Measurements from ENCODE around the gene EXOSC9. TPM values are rescaled to one million over a fixed set of nuclear protein-coding genes. Genes with fewer than 3 reads are reported as not detected.

The EXOSC9 gene
- total RNA-seq, 2 donors from 2014 or later, result 10.6 to 14.2 TPM

GRCh38 chr4:121811122-121811521 is 10.0 kb downstream of the EXOSC9 start:
- Histone ChIP-seq H3K4me3 (no peak overlapping the region), H3K27ac (no peak overlapping the region), H3K36me3 (replicated peaks in 1 of 2; ENCODE audit: insufficient read depth in 1 of 2, low read depth in 2 of 2) (peaks cover 0 to 19% of the 10 kb centered on the region in 2 donors), H3K9me3 (no peaks in the 10 kb centered on the region), H3K4me1 (no peaks in the 10 kb centered on the region), H3K27me3 (no peaks in the 10 kb centered on the region)
- DNase-seq (no peak), ATAC-seq (no peak)
- TF ChIP-seq, protein P1, sequence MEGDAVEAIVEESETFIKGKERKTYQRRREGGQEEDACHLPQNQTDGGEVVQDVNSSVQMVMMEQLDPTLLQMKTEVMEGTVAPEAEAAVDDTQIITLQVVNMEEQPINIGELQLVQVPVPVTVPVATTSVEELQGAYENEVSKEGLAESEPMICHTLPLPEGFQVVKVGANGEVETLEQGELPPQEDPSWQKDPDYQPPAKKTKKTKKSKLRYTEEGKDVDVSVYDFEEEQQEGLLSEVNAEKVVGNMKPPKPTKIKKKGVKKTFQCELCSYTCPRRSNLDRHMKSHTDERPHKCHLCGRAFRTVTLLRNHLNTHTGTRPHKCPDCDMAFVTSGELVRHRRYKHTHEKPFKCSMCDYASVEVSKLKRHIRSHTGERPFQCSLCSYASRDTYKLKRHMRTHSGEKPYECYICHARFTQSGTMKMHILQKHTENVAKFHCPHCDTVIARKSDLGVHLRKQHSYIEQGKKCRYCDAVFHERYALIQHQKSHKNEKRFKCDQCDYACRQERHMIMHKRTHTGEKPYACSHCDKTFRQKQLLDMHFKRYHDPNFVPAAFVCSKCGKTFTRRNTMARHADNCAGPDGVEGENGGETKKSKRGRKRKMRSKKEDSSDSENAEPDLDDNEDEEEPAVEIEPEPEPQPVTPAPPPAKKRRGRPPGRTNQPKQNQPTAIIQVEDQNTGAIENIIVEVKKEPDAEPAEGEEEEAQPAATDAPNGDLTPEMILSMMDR (IDR thresholded peaks at IDR 0.05), result no peak
- TF ChIP-seq POLR2A (IDR thresholded peaks at IDR 0.05), result no peak
- intact Hi-C loops (cut with DNase I), result no loop called here

DNA sequence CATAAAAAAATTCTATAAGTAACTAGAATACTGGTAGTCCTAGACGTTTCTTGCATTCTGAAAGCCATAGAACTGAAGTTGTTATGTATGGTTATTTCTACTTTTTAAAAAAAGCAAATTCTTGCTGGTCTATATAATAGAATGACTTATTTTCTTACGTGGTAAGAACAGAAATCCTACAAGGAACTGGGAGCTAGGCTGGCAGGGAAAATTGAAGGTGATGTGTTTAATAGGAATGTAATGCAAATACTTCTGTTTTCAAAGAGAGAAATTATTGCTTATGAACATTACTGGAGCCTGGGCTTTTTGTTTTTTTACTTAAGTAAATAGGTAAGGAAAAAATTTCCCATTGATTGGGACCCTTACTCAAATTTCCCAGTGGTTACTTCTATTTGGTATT is 13.6 kb downstream of the EXOSC9 start:
- 90 to 91% methylated on average over 2 of the region's 2 CpGs for WGBS, 2 donors
- H3K36me3 ChIP-seq (replicated peaks in 1 of 2; ENCODE audit: insufficient read depth in 1 of 2, low read depth in 2 of 2), result peaks cover 0 to 22% of the 10 kb centered on the region in 2 donors

DNA sequence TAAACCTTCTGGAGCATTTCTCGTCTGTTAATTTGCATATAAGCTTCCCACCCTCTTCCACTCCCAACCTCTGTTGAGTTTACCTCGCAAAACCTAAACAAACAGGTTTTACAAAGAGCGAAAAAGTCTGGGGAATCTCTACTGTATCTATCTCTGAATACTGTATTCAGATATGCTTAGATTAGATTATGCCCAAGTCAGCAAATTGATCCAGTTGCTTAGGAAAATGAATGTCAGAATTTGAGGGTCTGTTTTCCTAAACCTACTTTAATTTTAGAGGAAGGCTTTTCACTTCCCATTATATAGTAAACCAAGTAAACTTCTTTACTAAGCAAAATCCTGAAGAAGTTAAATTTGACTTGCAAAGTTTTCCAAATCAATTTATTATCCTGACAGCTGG is 15.9 kb downstream of the EXOSC9 start:
- Histone ChIP-seq H3K4me1 (no peaks in the 10 kb centered on the region), H3K27ac (no peak overlapping the region), H3K9me3 (no peaks in the 10 kb centered on the region), H3K36me3 (replicated peaks in 1 of 2; ENCODE audit: insufficient read depth in 1 of 2, low read depth in 2 of 2) (peaks cover 0 to 18% of the 10 kb centered on the region in 2 donors), H3K27me3 (no peaks in the 10 kb centered on the region), H3K4me3 (no peak overlapping the region)
- ATAC-seq (no peak), DNase-seq (no peak)
- TF ChIP-seq, protein P1 (IDR thresholded peaks at IDR 0.05), result no peak
- no peak for TF ChIP-seq POLR2A (IDR thresholded peaks at IDR 0.05)
- 67 to 81% methylated on average over 3 of the region's 3 CpGs for WGBS, 2 donors
- intact Hi-C loops (cut with DNase I), result no loop called here

More for the DNA sequence above, 13.6 kb downstream of the EXOSC9 start:
- DNase-seq (no peak), ATAC-seq (no peak)
- H3K4me3 ChIP-seq, result no peak overlapping the region
- H3K4me1 ChIP-seq, result no peaks in the 10 kb centered on the region
- H3K27ac ChIP-seq, result no peak overlapping the region
- intact Hi-C loops (cut with DNase I), result no loop called here
- no peaks in the 10 kb centered on the region for H3K27me3 ChIP-seq
- TF ChIP-seq, protein P1 (IDR thresholded peaks at IDR 0.05), result no peak
- TF ChIP-seq POLR2A (IDR thresholded peaks at IDR 0.05), result no peak
- H3K9me3 ChIP-seq, result no peaks in the 10 kb centered on the region

DNA sequence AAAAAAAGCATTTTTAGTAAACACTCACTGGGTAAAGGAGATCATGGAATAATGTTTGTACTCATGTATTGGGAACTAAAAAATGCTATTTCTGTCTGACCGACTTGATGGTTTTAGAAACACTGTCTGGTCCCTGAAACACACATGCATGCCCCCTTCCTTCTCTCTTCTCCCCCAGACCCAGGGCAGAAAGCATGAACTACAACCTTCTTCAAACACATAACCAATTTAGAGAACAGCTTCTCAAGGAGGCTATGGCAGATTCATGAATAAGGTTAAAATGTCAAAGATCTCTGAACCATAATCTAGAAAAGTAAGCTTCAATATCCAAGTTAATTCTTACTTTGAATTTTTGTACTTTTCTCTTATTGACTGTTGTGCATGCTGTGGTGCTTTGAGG is 16.6 kb downstream of the EXOSC9 start:
- Histone ChIP-seq H3K4me3 (no peak overlapping the region), H3K4me1 (peaks cover under 1% of the 10 kb centered on the region), H3K36me3 (replicated peaks in 1 of 2; ENCODE audit: insufficient read depth in 1 of 2, low read depth in 2 of 2) (peaks cover 0 to 15% of the 10 kb centered on the region in 2 donors), H3K27ac (no peak overlapping the region), H3K27me3 (no peaks in the 10 kb centered on the region), H3K9me3 (no peaks in the 10 kb centered on the region)
- 65 to 95% methylated on average over 1 of the region's 1 CpG for WGBS, 2 donors
- TF ChIP-seq POLR2A (IDR thresholded peaks at IDR 0.05), result no peak
- TF ChIP-seq, protein P1 (IDR thresholded peaks at IDR 0.05), result no peak
- ATAC-seq, result no peak
- DNase-seq, result no peak
- intact Hi-C loops (cut with DNase I), result no loop called here

- TF ChIP-seq, protein P1 (IDR thresholded peaks at IDR 0.05), result no peak
- TF ChIP-seq POLR2A (IDR thresholded peaks at IDR 0.05), result no peak
- no peaks in the 10 kb centered on the region for H3K27me3 ChIP-seq
- H3K4me3 ChIP-seq, result no peak overlapping the region
- H3K9me3 ChIP-seq, result no peaks in the 10 kb centered on the region
- DNase-seq (no peak), ATAC-seq (no peak)
- intact Hi-C loops (cut with DNase I), result no loop called here
- H3K27ac ChIP-seq, result no peak overlapping the region
- whole genome bisulfite sequencing, 2 donors, result 36 to 71% methylated on average over 1 of the region's 1 CpG
- H3K36me3 ChIP-seq (replicated peaks in 1 of 2; ENCODE audit: insufficient read depth in 1 of 2, low read depth in 2 of 2), result peaks cover 0 to 11% of the 10 kb centered on the region in 2 donors
- H3K4me1 ChIP-seq, result peaks cover 6% of the 10 kb centered on the region
Observed at GRCh38 chr4:121818215-121818614, 17.1 kb downstream of the EXOSC9 start.
